GM19239 (cell line): Measurements from ENCODE around the gene OR51V1.
"Not testable (repeated sequence)": the region's sequence is repeated elsewhere in the genome, so short reads cannot be mapped to it uniquely, and the experiment has no call there.

Source experiments
- DNase-seq: peaks from one replicate; pipeline ENCODE4 v3.0.0; 2011; ENCODE audit warnings: low spot score; ENCODE audit not compliant: insufficient read length
- FAIRE-seq: peaks from 2 replicates; lab custom pipeline; 2011; peaks lifted over from hg19 to GRCh38; lab: Jason Lieb, UNC

The OR51V1 gene, protein sequence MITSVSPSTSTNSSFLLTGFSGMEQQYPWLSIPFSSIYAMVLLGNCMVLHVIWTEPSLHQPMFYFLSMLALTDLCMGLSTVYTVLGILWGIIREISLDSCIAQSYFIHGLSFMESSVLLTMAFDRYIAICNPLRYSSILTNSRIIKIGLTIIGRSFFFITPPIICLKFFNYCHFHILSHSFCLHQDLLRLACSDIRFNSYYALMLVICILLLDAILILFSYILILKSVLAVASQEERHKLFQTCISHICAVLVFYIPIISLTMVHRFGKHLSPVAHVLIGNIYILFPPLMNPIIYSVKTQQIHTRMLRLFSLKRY

GRCh38 chr11:5200582-5200981, at the start of gene OR51V1:
Gene OR51V1 (minus strand): TSS chr11:5200682. CDS start chr11:5200682, 0 bp downstream.
- no peak for FAIRE-seq
- no peak for DNase-seq

DNA sequence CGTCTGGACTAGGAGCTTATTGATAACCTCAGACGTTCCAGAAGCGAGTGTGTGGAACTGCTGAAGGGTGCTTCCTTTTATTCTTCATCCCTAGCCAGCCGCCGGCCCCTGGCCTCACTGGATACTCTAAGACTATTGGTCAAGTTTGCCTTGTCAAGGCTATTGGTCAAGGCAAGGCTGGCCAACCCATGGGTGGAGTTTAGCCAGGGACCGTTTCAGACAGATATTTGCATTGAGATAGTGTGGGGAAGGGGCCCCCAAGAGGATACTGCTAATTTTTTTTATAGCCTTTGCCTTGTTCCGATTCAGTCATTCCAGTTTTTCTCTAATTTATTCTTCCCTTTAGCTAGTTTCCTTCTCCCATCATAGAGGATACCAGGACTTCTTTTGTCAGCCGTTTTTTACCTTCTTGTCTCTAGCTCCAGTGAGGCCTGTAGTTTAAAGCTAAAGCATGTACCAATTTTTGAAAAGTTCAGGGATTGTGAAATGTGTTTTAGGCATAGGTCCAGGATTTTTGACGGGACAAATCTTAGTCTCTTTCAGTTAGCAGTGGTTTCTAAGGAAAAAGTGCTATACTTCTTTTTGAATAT, 49.4 kb upstream of the OR51V1 start, which contains the start of gene HBG1:
HBG1 (minus strand) TSS at position 51 of the 590 bp plus-strand sequence. CDS start 53 bp downstream, outside the sequence.
- not testable (repeated sequence) for FAIRE-seq, DNase-seq

GRCh38 chr11:5248498-5248897, 48.0 kb upstream of the OR51V1 start:
- not testable (repeated sequence) for FAIRE-seq, DNase-seq

- FAIRE-seq (no peak), DNase-seq (no peak)
These were observed 47.1 kb upstream of the OR51V1 start for GRCh38 chr11:5247472-5248192.

GRCh38 chr11:5246772-5247471, 46.4 kb upstream of the OR51V1 start:
- FAIRE-seq = no peak
- DNase-seq = no peak

- DNase-seq = no peak
- no peak for FAIRE-seq
These were observed 44.7 kb upstream of the OR51V1 start for GRCh38 chr11:5245155-5245554.

DNA sequence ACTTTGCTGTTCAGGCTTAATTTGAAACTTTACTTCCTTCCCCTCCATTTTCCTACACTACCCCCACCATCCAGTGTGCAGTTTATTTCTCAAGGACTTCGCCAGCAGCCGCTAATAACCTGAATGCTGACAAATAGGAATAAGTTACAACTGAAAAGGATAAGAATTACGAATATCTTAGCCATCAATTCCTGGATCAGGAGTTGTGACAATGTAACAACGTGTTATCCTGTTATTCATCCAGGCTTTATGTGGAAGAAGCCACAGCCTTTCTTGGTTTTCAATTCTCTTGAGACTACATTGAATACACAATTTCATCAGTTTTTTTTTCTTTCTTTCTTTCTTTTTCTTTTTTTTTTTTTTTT, 43.3 kb upstream of the OR51V1 start:
- FAIRE-seq (no peak), DNase-seq (no peak)

- DNase-seq (no peak), FAIRE-seq (no peak)
These were observed 42.7 kb upstream of the OR51V1 start for GRCh38 chr11:5242933-5243815.

GRCh38 chr11:5242208-5242607, 41.7 kb upstream of the OR51V1 start:
- DNase-seq (no peak), FAIRE-seq (no peak)

DNA sequence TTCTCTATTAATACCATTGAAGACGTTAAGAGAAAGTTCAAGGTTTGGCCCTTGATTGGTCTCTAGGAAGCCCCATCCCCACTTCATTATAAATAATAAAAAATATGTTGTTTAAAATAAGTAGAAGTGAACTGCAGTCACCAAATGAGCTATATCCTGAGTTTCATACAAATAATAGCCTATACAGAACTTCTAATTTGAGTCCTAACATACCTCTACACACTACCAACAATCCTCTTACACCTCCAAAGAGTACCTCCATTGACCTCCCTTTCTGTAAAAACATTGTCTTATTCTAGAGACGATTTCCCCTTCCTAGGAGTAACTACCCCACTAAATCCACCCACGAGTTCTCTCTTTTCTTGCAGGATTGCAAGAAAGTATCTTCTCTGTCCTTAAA, 41.0 kb upstream of the OR51V1 start:
- no peak for FAIRE-seq
- no peak for DNase-seq

- FAIRE-seq = no peak
These were observed 40.0 kb upstream of the OR51V1 start for GRCh38 chr11:5240458-5240857.

DNA sequence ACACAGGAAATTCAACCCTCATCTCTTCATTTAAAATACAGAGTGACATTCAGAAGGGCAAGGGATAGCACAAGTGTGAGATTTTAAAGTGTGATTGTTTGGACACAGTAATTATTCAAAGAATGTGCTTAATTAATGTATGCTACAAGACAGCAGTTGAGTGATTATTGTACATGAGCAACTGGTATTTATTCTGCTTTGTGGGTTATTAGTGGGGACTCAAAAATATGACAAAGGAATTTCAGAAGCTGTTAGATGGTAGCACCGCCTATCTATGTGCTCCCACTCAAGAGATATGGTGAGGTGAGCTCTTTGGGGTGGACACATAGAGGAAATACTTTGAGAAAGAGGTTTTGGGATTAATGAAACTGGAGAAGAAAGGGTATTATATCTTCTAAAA, 39.6 kb upstream of the OR51V1 start:
- DNase-seq = no peak

More at GRCh38 chr11:5240458-5240857, 40.0 kb upstream of the OR51V1 start:
- DNase-seq = no peak

DNA sequence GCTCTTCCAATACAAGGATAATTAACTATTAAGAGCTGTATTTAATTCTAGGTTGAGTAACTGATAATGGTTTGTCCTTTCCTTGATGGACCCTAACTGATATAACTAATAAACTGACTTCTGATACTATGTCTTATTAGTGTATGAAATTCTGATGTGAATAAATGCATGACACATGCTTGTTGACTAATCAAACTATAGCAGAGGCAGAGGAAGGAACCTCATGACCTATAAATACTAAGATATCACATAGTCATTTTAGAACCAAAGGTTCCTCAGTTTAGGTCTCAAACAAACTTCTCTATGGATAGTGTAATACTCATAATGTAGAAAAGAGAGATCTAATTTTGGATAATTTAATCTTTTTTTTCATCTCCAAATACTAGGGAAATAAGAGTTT, 38.6 kb upstream of the OR51V1 start:
- FAIRE-seq = no peak

More for the DNA sequence above, 39.6 kb upstream of the OR51V1 start:
- no peak for FAIRE-seq

GRCh38 chr11:5238486-5238885, 38.0 kb upstream of the OR51V1 start:
- DNase-seq (no peak), FAIRE-seq (no peak)

More for the DNA sequence above, 38.6 kb upstream of the OR51V1 start:
- no peak for DNase-seq

GRCh38 chr11:5237420-5237819, 36.9 kb upstream of the OR51V1 start:
- DNase-seq (no peak), FAIRE-seq (no peak)

GRCh38 chr11:5235364-5236095, 35.0 kb upstream of the OR51V1 start:
- FAIRE-seq (no peak), DNase-seq (no peak)

- FAIRE-seq (no peak), DNase-seq (peak; percentile 5)
These were observed 33.9 kb upstream of the OR51V1 start, which contains the start of gene HBD for GRCh38 chr11:5234381-5234834. Gene HBD (minus strand): TSS chr11:5234483. CDS start chr11:5234433, 50 bp downstream.

- FAIRE-seq = no peak
These were observed 32.8 kb upstream of the OR51V1 start for GRCh38 chr11:5233307-5233706.

DNA sequence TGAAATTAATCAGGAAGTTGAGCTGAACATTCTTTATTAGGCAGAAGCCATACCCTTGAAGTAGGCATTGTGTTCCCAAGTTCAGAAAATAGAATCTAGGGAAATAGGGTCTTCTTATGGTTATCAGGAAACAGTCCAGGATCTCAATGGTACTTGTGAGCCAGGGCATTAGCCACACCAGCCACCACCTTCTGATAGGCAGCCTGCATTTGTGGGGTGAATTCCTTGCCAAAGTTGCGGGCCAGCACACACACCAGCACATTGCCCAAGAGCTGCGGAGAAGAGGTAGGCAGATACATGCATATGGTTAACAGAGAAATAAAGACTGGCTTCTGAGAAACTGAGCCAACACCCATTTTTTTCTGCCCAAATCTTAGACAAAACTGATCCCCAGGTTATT, 32.3 kb upstream of the OR51V1 start:
- DNase-seq = no peak
- no peak for FAIRE-seq

More at GRCh38 chr11:5233307-5233706, 32.8 kb upstream of the OR51V1 start:
- DNase-seq = no peak
